NCI-H2196 (cell line): ENCODE measurements around the gene TSPAN3.

ENCODE experiments used
- DNase-seq: peaks from one replicate; lab custom pipeline; 2025; ENCODE audit not compliant: unreplicated experiment; lab: John Stamatoyannopoulos, UW

TSPAN3 gene

GRCh38 chr15:77035584-77035983, 35.3 kb downstream of the TSPAN3 start:
- DNase-seq = no peak

GRCh38 chr15:77034695-77035489, 36.0 kb downstream of the TSPAN3 start:
- peak; percentile 4 for DNase-seq

- no peak for DNase-seq
These were observed 36.9 kb downstream of the TSPAN3 start for GRCh38 chr15:77033729-77034671.

- DNase-seq = no peak
These were observed 37.5 kb downstream of the TSPAN3 start for GRCh38 chr15:77033417-77033728.

- DNase-seq = no peak
These were observed 38.1 kb downstream of the TSPAN3 start for GRCh38 chr15:77032647-77033416.

- DNase-seq = no peak
These were observed 38.8 kb downstream of the TSPAN3 start for GRCh38 chr15:77032052-77032646.

GRCh38 chr15:77031376-77032050, 39.4 kb downstream of the TSPAN3 start:
- DNase-seq = peak; percentile 46

GRCh38 chr15:77030928-77031375, 40.0 kb downstream of the TSPAN3 start:
- no peak for DNase-seq

GRCh38 chr15:77030048-77030927, 40.6 kb downstream of the TSPAN3 start:
- no peak for DNase-seq

GRCh38 chr15:77029166-77030047, 41.5 kb downstream of the TSPAN3 start:
- no peak for DNase-seq

- no peak for DNase-seq
These were observed 42.3 kb downstream of the TSPAN3 start for GRCh38 chr15:77028451-77029165.

- no peak for DNase-seq
These were observed 43.0 kb downstream of the TSPAN3 start for GRCh38 chr15:77027697-77028450.

GRCh38 chr15:77027111-77027696, 43.7 kb downstream of the TSPAN3 start:
- DNase-seq = no peak

- no peak for DNase-seq
These were observed 44.3 kb downstream of the TSPAN3 start for GRCh38 chr15:77026501-77027110.

GRCh38 chr15:77025941-77026411, 44.9 kb downstream of the TSPAN3 start:
- no peak for DNase-seq
